ENCODE results near the gene ZC3H10.

DNA sequence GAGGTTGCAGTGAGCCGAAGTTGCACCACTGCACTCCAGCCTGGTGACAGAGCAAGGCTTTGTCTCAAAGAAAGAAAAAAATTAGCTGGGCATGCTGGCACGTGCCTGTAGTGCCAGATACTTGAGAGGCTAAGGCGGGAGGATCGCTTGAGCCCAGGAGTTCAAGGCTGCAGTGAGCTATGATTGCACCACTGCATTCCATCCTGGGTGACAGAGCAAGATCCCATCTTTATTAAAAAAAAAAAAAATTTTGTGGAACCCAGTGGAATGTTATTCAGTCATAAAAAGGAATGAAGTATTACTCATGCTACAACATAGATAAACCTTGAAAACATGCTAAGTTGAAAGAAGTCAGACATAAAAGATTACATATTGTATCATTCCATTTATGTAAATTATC is 46.4 kb upstream of the ZC3H10 start:
- TF ChIP-seq CTCF (IDR thresholded peaks at IDR 0.05; ENCODE audit: insufficient read depth, low read length, poor library complexity, severe bottlenecking), result no peak
- TF ChIP-seq EZH2phosphoT487 (conservative IDR thresholded peaks at IDR 0.05; ENCODE audit: low read length), result no peak
